ENCODE results near the gene ZFC3H1. TPM values are rescaled to one million over a fixed set of nuclear protein-coding genes. Genes with fewer than 3 reads are reported as not detected.
"Not testable (repeated sequence)": the region's sequence is repeated elsewhere in the genome, so short reads cannot be mapped to it uniquely, and the experiment has no call there.

ZFC3H1 gene
- total RNA-seq, 1 donor from 2014 or later = 38.2 TPM

GRCh38 chr12:71693126-71693525 is 29.5 kb upstream of the ZFC3H1 start:
- Mint-ChIP-seq H3K27me3 (no peaks in the 10 kb centered on the region), H3K4me3 (no peak overlapping the region), H3K4me1 (ENCODE audit: unreplicated experiment) (peaks cover 10% of the 10 kb centered on the region), H3K27ac (no peak overlapping the region), H3K36me3 (peaks cover 13% of the 10 kb centered on the region), H3K9me3 (no peaks in the 10 kb centered on the region)
- no peak for TF ChIP-seq CTCF (conservative IDR thresholded peaks at IDR 0.05)
- no peak for DNase-seq (ENCODE audit: extremely low spot score, unreplicated experiment)

- no peak for TF ChIP-seq CTCF (conservative IDR thresholded peaks at IDR 0.05)
- Mint-ChIP-seq H3K9me3 (no peaks in the 10 kb centered on the region), H3K27me3 (no peaks in the 10 kb centered on the region), H3K36me3 (peaks cover 8% of the 10 kb centered on the region), H3K27ac (no peak overlapping the region), H3K4me3 (no peak overlapping the region), H3K4me1 (ENCODE audit: unreplicated experiment) (peaks cover 16% of the 10 kb centered on the region)
- no peak for DNase-seq (ENCODE audit: extremely low spot score, unreplicated experiment)
These were observed 28.0 kb upstream of the ZFC3H1 start for GRCh38 chr12:71691504-71692129.

- Mint-ChIP-seq H3K9me3 (no peaks in the 10 kb centered on the region), H3K4me3 (peak overlapping the region; percentile 39), H3K27me3 (no peaks in the 10 kb centered on the region), H3K27ac (no peak overlapping the region), H3K4me1 (ENCODE audit: unreplicated experiment) (peaks cover 15% of the 10 kb centered on the region), H3K36me3 (peaks cover 3% of the 10 kb centered on the region)
- no peak for DNase-seq (ENCODE audit: extremely low spot score, unreplicated experiment)
- no peak for TF ChIP-seq CTCF (conservative IDR thresholded peaks at IDR 0.05)
These were observed 25.4 kb upstream of the ZFC3H1 start for GRCh38 chr12:71688961-71689570.

- peak overlapping the region; percentile 68 for H3K4me3 Mint-ChIP-seq
- H3K4me1 Mint-ChIP-seq (ENCODE audit: unreplicated experiment) = peaks cover 10% of the 10 kb centered on the region
- not testable (repeated sequence) for DNase-seq (ENCODE audit: extremely low spot score, unreplicated experiment); H3K27ac Mint-ChIP-seq; H3K27me3 Mint-ChIP-seq; H3K36me3 Mint-ChIP-seq; H3K9me3 Mint-ChIP-seq
These were observed 23.5 kb upstream of the ZFC3H1 start for GRCh38 chr12:71687172-71687571.

GRCh38 chr12:71686658-71687025 is 23.0 kb upstream of the ZFC3H1 start:
- Mint-ChIP-seq H3K4me3 (peak overlapping the region; percentile 95), H3K4me1 (ENCODE audit: unreplicated experiment) (peaks cover 10% of the 10 kb centered on the region), H3K9me3 (no peaks in the 10 kb centered on the region), H3K36me3 (no peaks in the 10 kb centered on the region), H3K27me3 (no peaks in the 10 kb centered on the region), H3K27ac (peak overlapping the region; percentile 89)
- no peak for DNase-seq (ENCODE audit: extremely low spot score, unreplicated experiment)
- TF ChIP-seq CTCF (conservative IDR thresholded peaks at IDR 0.05) = peak; percentile 10

GRCh38 chr12:71685914-71686657 is 22.4 kb upstream of the ZFC3H1 start, which contains the start of gene TMEM19:
Gene TMEM19 (plus strand): TSS chr12:71686082. CDS start chr12:71686681, 599 bp downstream.
- no peaks in the 10 kb centered on the region for H3K9me3 Mint-ChIP-seq
- peak within 1 kb of the TSS; percentile 89 for H3K27ac Mint-ChIP-seq
- peak within 1 kb of the TSS; percentile 95 for H3K4me3 Mint-ChIP-seq
- H3K27me3 Mint-ChIP-seq = no peaks in the 10 kb centered on the region
- DNase-seq (ENCODE audit: extremely low spot score, unreplicated experiment) = peak; percentile 86
- H3K4me1 Mint-ChIP-seq (ENCODE audit: unreplicated experiment) = peaks cover 10% of the 10 kb centered on the region
- H3K36me3 Mint-ChIP-seq = no peaks in the 10 kb centered on the region
- peak; percentile 28 for TF ChIP-seq CTCF (conservative IDR thresholded peaks at IDR 0.05)

Measured in type B pancreatic cell (in vitro differentiated cells).